Measurements from ENCODE around the gene FSD1.

Gene FSD1

DNA sequence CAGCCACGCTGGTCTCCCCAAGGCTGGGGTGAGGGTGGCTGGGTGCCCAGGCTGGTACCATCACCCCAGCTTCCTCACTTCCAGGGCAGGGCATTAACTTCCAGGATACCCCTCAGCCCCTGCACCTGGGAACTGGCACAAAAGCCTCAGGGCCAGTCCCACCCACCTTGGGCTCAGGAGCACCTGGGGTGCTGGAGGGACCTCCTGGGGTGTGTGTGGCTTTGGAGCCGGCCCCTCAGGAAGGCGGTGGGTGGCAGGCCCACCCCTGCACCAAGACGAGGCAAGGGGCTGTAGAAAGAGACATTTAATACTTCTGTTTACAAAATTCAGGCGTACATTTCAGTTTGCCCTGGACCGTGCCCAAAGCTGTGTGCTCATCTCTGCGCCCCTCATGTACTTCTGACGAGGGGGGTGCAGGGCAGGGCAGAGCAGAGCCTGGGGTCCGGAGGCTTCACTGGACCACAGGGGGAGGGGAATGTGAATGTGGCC, 55.7 kb downstream of the FSD1 start:
- no peak overlapping the region for H3K27ac ChIP-seq
- TF ChIP-seq, protein P1, sequence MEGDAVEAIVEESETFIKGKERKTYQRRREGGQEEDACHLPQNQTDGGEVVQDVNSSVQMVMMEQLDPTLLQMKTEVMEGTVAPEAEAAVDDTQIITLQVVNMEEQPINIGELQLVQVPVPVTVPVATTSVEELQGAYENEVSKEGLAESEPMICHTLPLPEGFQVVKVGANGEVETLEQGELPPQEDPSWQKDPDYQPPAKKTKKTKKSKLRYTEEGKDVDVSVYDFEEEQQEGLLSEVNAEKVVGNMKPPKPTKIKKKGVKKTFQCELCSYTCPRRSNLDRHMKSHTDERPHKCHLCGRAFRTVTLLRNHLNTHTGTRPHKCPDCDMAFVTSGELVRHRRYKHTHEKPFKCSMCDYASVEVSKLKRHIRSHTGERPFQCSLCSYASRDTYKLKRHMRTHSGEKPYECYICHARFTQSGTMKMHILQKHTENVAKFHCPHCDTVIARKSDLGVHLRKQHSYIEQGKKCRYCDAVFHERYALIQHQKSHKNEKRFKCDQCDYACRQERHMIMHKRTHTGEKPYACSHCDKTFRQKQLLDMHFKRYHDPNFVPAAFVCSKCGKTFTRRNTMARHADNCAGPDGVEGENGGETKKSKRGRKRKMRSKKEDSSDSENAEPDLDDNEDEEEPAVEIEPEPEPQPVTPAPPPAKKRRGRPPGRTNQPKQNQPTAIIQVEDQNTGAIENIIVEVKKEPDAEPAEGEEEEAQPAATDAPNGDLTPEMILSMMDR (conservative IDR thresholded peaks at IDR 0.05) = no peak
- no peak for TF ChIP-seq ZFX (IDR thresholded peaks at IDR 0.05)

DNA sequence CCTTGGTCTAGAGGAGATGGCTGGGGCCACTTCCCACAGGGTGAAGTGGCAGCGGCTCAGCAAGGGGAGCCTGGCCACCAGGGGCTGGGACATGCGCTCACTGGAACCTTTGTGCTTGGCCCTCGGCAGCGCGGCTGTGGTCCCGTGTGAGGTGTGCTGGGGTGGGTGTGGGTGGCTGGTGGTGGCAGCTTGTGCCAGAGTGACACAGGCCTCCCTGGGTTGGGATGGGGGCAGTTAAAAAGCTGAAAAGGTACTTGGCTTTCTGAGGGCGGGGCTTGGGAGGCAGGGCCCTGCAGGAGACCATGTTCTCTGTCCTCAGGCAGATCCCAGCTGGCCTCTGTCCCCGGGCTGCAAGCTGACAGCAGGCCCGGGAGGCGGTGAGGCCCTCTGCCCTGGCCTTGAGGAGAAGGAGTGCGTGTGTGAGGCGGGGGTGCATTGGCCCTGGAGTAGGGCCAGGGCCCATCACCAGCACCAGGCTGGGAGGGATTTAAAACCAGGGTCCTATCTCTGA, 56.3 kb downstream of the FSD1 start:
- TF ChIP-seq, protein P1 (conservative IDR thresholded peaks at IDR 0.05) = no peak
- no peak for TF ChIP-seq ZFX (IDR thresholded peaks at IDR 0.05)
- H3K27ac ChIP-seq = no peak overlapping the region

DNA sequence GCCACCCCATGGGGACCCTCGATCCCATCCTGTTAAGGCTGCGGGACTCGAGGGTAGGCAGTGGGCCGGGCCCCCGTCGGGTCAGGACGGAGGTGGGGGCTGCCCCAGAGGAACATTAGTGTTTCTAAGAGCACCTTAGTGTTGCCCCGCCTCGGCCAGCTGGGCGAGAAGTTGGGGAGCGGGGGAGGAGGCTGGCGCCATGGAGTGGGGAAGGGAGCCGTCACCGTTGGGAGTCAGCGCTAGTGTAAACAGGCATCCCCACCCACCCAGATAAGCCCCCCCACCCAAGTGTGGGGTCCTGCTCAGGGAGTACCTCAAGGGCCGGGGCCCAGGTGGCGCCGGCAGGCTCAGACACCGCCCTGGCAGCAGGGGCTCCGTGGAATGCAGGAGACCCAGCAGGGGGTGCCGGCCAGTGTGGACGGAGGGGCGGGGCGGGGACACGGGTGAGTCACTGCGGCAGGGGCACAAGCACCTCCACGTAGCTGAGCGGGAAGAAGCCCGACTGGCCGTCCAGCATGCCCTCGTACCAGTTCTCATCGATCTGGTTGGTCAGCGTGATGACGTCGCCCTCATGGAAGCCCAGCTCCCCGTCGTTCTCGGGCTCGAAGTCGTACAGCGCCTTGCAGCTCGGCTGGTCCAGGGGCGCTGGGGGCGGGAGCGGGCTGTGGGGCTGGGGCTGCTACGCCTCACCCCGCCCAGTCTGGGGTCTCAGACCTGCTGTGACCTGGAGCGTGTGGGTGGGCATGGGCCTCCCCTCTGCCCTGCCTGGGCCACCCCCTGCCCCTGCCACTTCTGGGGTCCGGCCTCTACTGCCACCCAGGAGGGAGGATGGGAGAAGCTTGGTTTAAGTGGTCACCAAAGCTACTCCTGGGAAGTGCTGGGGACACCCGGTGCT, 57.0 kb downstream of the FSD1 start:
- TF ChIP-seq, protein P1 (conservative IDR thresholded peaks at IDR 0.05) = no peak
- TF ChIP-seq ZFX (IDR thresholded peaks at IDR 0.05) = no peak
- H3K27ac ChIP-seq = no peak overlapping the region

DNA sequence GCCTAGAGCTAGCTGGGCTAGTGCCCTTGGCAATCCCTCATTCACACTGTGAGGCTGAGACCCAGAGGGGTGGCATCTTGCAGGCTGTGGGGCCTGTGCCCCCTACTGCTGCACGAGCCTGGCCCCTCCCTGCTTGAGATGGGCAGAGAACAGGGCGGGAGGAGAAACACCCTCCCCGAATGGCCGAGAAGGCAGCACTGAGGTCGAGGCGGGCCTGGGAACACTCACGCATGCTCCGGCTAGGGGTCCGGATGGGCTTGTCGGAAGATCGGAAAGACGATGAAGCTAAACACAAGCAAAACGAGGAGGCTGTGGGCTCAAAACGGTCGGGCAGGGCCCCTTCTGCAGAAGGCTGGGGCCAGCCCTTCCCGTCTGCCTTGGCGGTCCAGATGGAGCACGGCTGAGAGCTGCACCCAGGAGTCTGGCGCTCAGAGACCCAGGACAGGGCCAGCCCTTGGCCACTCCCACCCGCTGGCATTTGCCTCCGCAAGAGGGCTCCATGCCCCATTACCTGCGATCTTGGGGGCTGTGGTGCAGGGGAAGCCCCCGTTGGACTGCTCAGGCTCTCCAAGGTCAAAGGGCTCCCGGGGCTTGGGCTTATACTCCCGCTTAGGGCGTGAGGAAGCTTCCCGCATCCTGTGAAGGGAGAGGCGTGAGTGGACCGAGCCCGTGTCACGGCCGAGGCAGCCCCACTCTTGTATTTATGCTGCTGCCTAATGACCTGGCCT, 57.9 kb downstream of the FSD1 start:
- no peak overlapping the region for H3K27ac ChIP-seq
- TF ChIP-seq, protein P1 (conservative IDR thresholded peaks at IDR 0.05) = no peak
- no peak for TF ChIP-seq ZFX (IDR thresholded peaks at IDR 0.05)

DNA sequence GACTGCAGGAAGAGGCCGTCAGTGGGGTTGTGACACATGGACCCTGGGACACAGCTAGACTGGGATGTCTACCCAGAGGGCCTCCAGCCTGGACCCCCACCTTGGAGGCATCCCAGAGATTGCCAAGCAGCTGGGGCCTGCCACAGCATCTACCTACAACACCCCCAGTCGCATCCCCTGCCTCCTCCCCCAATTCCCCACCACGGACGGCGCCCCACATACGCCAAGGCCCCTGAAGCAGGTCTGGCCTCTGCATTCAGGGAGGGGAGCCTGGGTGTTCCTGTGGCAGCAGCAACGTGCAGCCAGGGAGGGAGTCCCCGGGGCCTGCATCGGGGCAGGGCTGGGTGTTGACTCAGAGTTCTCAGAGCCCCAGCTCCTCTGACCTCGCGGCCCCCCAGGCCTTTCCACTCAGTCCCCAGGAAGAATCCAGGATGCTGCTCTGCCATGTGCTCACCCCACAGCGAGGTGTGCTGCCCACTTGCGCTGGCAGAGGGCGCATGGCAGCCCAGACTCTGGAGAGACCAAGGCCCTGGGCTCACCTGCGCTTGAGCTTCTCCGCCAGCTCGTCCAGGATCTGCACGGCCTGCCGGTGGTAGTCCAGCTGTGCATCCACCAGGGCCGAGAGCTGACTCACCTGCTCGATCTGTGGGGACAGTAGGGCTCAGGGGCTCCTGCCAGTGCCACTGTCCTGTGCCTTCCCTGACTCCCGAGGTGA, 58.6 kb downstream of the FSD1 start:
- H3K27ac ChIP-seq = no peak overlapping the region
- TF ChIP-seq ZFX (IDR thresholded peaks at IDR 0.05) = no peak
- TF ChIP-seq, protein P1 (conservative IDR thresholded peaks at IDR 0.05) = no peak; the same call in 1 of the 2 replicates

DNA sequence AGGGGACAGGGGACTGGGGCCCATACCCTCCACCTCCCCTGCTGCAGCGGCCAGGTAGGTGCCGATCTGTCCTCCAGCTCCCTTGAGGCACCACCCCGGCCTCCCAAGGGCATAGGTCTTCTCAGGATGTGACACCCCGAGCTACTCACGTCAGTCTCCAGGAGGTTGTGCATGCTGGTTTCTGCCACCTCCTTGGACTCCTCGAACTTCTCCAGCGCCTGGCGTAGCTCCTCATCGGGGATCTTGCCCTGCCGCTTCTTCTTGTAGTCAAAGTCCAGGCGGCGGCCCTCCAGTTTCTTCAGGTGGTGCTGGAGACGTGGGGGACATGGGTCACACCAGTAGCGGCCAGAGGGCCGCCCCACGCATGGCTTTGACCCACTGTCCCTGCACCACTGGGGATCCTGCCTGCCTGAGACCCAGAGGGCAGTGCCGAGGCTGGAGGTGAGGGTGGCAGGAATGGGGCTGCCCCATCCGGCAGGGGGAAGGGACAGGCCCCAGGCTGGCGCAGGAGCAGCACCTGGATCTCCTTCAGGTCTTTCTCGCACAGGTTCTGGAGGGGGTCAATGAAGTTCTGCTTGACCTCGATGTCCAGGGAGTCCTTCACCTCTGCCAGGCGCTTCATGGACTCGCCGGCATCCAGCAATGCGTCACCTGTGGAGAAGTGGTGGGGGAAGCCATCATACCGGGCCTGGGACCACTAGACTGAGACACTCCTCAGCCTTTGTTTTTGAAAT, 59.3 kb downstream of the FSD1 start:
- no peak overlapping the region for H3K27ac ChIP-seq
- TF ChIP-seq ZFX (IDR thresholded peaks at IDR 0.05) = no peak
- TF ChIP-seq, protein P1 (conservative IDR thresholded peaks at IDR 0.05) = no peak

Data from C4-2B (cell line).